VCaP (cell line): ENCODE data around the gene FGF11.

Source experiments
- H3K27ac ChIP-seq: fragments of 450-650 bp; 2 replicates; pipeline ENCODE4 v1.5.1; 2017
- TF ChIP-seq, protein P1 (sequence below): fragments of 450-650 bp; conservative IDR thresholded peaks from 2 replicates; pipeline ENCODE4 v1.5.1; 2017; ENCODE audit warnings: mild to moderate bottlenecking, moderate library complexity

The FGF11 gene

DNA sequence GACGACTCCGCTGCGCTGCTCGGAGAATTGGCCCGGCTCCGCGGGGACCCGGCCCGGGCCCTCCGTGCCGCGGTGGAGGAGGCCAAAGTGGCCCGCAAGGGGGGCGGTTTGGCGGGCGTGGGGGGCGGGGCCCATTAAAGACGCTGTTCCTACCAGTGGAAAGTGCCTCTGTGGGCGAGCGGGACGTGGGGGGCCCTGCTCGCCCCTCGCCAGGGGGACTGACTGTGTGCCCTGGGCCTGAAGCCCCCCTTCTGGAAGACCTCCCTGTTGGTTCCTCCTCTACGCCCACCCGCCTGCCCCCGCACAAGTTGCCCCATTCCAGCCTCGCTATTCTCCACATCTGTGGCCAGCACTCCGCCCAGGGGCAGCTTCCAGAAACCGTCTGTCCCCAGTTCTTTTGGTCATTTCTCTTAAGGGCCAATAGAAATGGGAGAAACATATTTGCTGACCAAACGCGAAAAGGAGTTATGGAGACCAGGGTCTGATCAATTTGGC, 1.9 kb upstream of the FGF11 start:
- TF ChIP-seq, protein P1, sequence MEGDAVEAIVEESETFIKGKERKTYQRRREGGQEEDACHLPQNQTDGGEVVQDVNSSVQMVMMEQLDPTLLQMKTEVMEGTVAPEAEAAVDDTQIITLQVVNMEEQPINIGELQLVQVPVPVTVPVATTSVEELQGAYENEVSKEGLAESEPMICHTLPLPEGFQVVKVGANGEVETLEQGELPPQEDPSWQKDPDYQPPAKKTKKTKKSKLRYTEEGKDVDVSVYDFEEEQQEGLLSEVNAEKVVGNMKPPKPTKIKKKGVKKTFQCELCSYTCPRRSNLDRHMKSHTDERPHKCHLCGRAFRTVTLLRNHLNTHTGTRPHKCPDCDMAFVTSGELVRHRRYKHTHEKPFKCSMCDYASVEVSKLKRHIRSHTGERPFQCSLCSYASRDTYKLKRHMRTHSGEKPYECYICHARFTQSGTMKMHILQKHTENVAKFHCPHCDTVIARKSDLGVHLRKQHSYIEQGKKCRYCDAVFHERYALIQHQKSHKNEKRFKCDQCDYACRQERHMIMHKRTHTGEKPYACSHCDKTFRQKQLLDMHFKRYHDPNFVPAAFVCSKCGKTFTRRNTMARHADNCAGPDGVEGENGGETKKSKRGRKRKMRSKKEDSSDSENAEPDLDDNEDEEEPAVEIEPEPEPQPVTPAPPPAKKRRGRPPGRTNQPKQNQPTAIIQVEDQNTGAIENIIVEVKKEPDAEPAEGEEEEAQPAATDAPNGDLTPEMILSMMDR = peak; percentile 37; the same call in 1 of the 2 replicates
- H3K27ac ChIP-seq = peak overlapping the region; percentile 67

DNA sequence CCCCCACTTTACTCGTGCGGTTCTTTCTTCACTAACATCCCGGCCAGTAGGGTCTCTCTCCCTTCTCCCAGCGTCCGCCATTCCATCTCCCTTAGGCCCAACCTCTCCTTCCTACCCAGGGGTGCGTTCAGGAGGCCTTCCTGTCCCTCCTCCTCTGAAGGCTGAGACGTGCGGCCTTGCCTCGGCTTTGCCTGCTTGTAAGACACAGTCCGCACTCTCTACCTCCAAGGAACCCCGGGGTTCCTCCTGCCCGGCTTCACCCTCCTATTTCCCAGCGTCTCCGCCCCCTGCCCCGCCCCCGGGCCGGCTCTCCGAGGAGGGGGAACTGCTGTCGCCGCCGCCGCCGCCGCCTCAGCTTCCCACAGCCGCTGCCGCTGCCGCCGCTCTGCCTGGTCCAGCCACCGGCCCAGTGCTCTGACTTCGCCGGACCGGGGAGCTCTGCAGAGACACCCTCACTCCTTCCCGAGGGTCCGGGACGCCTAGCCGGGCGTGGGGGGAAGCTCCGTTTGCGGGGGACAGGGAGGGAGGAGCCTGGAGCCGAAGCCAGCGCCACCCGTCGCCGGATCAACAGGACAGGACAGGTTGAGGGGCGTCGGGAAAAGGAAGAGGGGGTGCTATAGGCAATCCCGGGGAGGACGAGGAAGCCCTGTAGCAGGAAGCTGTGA, 1.2 kb upstream of the FGF11 start:
- TF ChIP-seq, protein P1 = no peak
- no peak overlapping the region for H3K27ac ChIP-seq

DNA sequence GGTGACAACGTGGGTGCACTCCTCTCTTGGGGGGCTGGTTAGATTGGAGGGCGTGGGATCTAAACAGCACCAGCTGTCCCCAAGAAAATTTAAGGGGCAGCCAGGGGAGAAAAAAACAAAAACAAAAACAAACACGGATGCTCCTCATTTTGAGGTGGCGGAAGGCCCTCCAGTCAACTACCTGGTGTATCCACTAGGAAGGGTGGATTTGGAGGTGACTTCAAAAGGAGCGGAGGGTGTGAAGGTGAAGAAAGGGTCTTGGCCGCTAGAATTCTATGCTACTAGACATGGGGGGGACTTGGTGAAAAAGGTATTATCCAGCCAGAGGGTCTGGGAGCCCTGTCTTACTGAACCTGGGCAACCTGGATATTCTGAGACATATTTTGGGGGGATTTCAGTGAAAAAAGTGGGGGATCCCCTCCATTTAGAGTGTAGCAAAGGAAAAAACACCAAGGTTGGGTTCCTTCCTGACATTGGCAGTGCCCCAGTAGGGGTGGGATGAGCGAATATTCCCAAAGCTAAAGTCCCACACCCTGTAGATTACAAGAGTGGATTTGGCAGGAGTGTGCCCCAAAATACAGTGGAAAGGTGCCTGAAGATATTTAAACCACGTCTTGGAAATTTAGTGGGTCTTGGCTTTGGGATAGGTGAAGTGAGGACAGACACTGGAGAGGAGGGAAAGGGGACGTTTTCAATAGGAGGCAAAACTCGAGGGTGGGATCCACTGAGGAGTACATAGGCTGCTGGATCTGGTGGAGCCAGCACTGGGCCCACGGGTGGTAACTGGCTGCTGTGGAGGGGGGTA, 454 bp upstream of the FGF11 start:
- TF ChIP-seq, protein P1 = no peak
- no peak overlapping the region for H3K27ac ChIP-seq

DNA sequence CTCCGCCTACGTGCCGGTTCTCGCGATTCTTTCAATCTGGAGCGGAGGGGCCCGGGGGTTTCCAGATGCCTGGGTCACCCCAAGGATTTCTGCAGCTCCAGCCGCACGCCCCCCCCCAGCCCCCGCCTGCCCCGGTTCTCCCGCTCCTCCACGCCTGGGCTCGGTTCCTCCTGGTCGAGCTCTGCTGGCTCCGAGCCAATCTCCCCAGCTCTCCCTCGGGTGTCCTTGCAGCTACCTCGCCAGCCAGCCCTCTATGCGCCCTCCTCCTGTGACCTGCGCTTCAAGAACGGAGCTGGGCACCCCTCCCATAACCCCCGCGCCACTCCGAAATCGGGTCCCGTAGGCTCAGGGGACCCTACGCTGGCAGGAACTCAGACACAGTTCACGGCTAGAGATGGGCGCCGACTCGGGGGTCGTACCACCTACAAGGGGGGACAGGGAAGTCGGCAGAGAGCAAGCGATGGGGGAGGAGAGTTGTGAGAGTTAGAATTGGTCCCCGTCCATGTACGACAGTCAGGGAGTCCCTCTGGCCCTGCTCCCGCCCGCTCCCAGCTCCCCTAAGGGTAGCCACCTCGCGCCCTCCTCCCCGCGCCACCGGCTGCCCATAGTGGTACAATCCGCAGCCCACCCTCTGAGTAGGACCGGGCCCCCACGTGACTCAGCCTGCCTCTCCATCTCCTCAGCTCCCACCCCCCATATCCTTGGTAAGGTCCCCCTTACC, 961 bp downstream of the FGF11 start:
- TF ChIP-seq, protein P1 = no peak
- H3K27ac ChIP-seq = peak overlapping the region; percentile 16; the same call in 1 of the 2 replicates

DNA sequence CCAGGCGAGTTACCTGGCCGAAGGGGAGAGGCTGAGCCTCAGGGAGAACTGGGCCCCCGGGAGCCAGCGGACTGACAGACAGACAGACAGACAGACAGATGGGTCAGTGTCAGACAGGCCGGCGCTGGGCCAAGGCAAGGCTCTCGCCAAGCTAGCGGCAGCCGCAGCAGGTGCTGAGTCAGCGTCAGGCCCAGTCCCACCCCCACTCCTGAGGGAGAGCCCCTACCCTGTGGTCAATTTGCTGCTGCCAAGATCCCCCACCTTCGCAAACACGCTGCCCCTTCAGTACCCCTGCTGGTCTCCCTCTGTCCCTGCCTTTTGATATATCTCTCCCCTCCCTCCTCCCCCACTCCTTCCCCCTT, 1.5 kb downstream of the FGF11 start:
- H3K27ac ChIP-seq = no peak overlapping the region
- TF ChIP-seq, protein P1 = no peak

DNA sequence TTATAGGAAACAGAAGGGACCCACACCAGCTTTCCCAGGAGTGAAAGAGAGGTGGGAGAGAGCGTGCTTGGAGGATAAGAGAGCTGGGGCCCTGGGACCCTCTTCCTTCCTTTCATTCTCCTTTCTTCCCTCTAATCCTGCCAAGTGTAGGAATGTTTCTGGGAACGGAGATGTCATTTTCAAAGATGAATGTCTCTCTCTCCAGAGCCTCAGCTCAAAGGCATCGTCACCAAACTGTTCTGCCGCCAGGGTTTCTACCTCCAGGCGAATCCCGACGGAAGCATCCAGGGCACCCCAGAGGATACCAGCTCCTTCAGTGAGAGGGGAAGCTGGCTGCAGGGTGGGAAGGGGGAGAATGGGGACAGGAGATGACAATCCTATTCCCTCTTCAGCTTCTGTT, 2.0 kb downstream of the FGF11 start:
- no peak overlapping the region for H3K27ac ChIP-seq
- TF ChIP-seq, protein P1 = no peak

DNA sequence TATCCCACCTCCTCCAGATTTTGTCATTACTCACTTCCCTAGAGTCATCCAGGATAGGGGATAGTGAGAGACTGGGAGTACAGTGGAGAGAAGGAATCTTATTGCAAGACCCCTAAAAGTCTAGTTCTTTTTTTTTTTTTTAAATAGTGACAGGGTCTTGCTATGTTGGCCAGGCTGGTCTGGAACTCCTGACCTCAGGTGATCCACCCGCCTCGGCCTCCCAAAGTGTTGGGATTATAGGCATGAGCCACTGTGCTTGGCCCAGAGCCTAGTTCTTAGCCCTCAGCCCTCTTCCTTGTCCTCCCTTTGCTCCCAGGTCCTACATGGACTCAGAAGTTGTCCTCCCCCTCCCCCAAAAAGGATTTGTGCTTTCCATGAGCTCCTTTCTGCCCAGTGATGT, 2.8 kb downstream of the FGF11 start:
- H3K27ac ChIP-seq = no peak overlapping the region
- TF ChIP-seq, protein P1 = no peak
